AG10803 (cell line): ENCODE results near the gene TSPAN10.
A peak's percentile ranks its signal among the peaks of the same experiment; 100 is the strongest.

Source experiments
- DNase-seq: peaks from one replicate; pipeline ENCODE4 v3.0.0; 2010; ENCODE audit warnings: low read depth
- H3K4me3 ChIP-seq: 2 replicates; pipeline ENCODE4 v1.5.1; 2011; ENCODE audit warnings: mild to moderate bottlenecking, low read length, control low read depth
- TF ChIP-seq, protein P1 (sequence below): conservative IDR thresholded peaks from 2 replicates; pipeline ENCODE4 v1.5.1; 2011; ENCODE audit warnings: mild to moderate bottlenecking, low read length, control low read depth, inconsistent platforms

TSPAN10 gene

DNA sequence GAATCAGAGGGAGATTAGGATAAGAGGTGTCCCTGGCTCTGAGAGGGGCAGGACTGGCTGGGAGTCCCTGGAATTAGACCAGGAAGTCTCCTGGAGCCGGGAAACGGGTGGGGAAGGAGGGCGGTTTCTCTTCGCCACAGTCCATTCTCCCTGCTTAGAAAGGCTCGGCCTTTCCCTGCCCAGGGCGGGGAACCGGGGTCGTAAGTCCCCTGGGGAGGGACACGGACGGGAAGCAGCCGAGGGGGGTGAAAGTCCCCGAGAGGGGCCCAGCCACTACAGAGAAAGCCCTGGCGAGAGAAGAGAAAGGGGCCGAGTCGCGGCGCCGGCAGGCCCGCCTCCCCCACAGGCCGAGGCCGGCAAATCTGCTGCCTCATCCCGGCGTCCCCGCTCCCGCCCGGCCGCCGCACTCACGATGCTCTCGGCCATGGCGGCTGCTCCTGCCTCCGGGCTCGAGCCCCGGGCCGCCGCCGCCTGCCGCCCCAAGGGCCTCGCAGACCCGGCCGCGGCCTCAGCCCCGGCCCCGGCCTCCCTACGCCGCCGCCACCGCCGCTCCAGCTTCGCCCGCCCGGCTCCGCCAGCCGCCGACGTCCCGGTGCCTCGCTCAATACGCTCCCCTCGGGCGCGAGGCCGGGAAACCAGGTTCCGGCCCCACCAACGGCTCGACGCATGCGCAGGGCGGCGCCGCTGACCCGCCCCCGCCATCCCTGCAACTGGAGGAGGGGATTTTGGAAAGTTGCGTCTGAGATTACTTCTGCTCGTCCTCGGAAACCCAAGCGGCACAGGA is at the start of gene TSPAN10, which contains the start of gene NPLOC4:
Gene TSPAN10 (plus strand): TSS at position 692 of the 784 bp plus-strand sequence. CDS start 5,217 bp downstream, outside the sequence.
Gene NPLOC4 (minus strand): TSS at position 608 of the 784 bp plus-strand sequence. CDS start 182 bp downstream, at position 426.
- TF ChIP-seq, protein P1, sequence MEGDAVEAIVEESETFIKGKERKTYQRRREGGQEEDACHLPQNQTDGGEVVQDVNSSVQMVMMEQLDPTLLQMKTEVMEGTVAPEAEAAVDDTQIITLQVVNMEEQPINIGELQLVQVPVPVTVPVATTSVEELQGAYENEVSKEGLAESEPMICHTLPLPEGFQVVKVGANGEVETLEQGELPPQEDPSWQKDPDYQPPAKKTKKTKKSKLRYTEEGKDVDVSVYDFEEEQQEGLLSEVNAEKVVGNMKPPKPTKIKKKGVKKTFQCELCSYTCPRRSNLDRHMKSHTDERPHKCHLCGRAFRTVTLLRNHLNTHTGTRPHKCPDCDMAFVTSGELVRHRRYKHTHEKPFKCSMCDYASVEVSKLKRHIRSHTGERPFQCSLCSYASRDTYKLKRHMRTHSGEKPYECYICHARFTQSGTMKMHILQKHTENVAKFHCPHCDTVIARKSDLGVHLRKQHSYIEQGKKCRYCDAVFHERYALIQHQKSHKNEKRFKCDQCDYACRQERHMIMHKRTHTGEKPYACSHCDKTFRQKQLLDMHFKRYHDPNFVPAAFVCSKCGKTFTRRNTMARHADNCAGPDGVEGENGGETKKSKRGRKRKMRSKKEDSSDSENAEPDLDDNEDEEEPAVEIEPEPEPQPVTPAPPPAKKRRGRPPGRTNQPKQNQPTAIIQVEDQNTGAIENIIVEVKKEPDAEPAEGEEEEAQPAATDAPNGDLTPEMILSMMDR = no peak
- DNase-seq = peak; percentile 79
- peak within 1 kb of the TSS; percentile 91 for H3K4me3 ChIP-seq

DNA sequence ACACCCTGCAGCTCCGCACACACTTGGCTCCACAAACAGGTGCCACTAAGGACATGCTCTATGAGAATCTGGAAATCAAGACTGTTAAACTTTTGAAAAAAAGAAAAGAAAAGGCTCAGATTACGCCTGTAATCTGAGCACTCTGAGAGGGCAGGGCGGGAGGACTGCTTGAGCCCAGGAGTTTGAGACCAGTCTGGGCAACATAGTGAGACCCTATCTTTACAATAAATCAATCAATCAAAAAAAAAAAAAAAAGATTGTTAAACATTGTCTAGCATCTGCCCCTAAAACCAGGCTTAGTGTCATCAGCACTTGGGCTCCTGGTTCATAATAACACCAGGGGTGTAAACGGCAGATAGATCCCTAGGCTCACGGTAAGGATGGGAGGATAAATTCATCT is 47.4 kb upstream of the TSPAN10 start:
- no peak overlapping the region for H3K4me3 ChIP-seq
- TF ChIP-seq, protein P1 = no peak
- no peak for DNase-seq

DNA sequence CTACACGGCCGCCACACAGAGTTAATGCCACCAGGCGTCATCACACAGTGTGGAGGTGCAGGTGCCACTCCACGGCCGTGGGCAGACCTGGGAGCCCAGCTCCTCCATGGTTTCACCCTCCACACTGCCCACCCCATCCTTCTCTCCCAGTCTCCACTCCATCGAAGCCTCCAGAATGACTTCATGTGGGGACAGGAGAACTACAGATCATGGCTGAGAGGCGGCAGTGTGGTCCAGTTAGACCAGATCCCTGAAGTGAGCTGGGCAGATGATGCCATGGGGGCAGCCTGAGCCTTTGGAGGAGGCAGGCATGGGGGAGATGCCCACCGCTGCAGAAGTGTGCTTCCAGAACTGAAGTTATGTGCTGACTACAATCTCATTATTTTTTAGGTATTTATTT is 46.9 kb upstream of the TSPAN10 start:
- TF ChIP-seq, protein P1 = no peak
- no peak for DNase-seq
- H3K4me3 ChIP-seq = no peak overlapping the region

DNA sequence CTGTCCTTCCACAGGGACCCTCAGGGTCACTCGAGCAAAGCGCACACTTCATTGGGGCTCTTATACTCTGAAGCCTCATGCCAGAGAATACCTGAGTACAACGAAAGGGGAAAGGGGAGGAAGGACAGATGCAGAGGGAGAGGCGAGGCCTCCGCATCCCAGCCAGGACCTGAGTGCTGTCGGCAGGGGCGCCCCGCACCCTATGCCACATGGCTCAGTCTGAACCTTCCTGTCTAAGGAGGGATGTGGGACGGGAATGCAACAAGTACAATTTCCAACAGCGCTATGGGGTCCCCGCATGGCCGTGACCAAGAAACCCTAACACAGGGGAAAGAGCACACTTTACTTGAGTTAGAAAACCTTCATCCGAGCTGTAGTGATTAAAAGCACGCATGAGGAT is 45.0 kb upstream of the TSPAN10 start:
- TF ChIP-seq, protein P1 = no peak
- no peak overlapping the region for H3K4me3 ChIP-seq
- DNase-seq = no peak

DNA sequence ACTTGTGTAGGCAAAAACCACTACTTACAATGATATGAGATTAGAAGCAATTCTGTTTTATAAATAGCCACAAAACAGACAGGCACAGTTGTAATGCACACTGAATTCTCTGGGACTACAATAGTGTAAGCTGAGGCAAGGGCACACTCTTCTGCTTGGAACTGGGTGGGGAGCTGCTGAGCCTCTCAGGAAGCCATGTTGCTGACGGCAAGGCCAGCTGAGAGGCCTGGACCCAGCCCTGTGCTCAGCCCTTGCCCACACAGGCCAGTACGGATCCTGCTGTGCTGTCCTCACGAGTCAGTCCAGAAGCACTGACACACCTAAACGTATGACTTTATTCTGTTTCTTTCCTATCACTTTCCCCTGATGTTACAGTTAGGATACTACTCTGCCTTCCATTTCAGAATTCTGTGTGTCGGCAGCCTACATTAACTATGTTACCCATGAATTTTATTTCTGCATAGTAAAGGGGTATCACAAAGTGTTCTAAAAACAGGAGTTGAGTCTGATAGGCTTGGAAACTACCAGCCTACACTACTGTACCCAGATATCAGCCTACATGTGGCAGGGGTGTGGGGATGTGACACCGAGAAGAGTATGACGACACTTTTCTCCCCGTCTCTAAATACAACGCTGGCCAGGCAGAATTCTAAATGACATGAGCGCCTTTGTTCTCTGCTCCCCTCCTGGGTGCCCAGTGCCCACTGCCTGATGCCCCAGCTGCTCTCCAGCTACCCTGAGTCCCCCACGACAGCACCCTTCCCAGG is 43.7 kb upstream of the TSPAN10 start:
- TF ChIP-seq, protein P1 = no peak
- no peak for DNase-seq
- H3K4me3 ChIP-seq = no peak overlapping the region

DNA sequence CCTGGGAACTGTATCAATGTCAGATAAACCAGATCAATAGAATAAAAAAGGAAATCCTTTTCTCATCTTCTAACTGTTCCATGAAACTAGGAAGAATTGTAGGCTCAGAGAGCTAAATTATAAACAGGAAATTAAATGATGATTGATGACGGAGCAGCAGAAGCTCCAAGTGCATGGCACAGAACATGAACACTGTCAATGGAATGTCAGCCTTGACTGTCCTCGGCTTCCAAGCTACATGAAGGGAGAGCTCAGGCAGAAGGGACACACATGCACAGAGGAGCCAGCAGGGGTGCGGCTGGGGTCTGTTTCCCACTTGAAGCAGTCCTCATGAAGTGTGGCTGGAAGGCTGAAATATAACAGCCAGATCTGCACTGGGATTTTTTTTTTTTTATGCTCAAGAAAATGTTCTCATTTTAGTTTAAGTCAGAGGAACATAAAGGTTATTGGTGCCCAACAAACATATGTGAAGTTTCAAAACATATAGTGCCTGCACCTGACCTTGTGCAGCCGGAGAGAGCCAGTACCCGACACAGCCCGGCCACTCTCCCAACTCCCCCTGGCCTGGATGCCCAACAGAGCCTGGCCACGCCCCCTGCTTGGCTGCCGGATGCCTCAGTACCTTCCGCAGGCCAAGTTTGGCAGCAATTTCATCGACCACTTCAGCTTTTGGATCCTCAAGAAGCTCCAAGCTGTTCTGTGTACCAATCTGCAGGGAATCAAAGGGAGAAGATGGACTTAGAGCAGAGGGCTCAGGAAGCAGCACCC is 37.1 kb upstream of the TSPAN10 start:
- H3K4me3 ChIP-seq = no peak overlapping the region
- peak; percentile 77 for DNase-seq
- TF ChIP-seq, protein P1 = no peak
